G401 (cell line): ENCODE data around the gene CNOT4. TPM values are rescaled to one million over a fixed set of nuclear protein-coding genes. Genes with fewer than 3 reads are reported as not detected.
"Not testable (repeated sequence)": the region's sequence is repeated elsewhere in the genome, so short reads cannot be mapped to it uniquely, and the experiment has no call there.

Experiments
- DNase-seq: peaks from one replicate; pipeline ENCODE4 v3.0.0-alpha.2; 2015; ENCODE audit warnings: low spot score
- in situ Hi-C: cut with HindIII; loops from 2 replicates; pipeline ENCODE4 v1.10.0; 2016; ENCODE audit warnings: low sequenced_read_pairs, mixed read lengths
- total RNA-seq: library from RNA; depleted of rRNA; stranded (reverse); fragments of >200 nt; shearing (Covaris generic); gene quantifications from 2 replicates; pipeline ENCODE4 v1.2.3, GENCODE V29; 2014

Gene CNOT4
- total RNA-seq, 1 experiment from 2014 or later, result 9.5 TPM

DNA sequence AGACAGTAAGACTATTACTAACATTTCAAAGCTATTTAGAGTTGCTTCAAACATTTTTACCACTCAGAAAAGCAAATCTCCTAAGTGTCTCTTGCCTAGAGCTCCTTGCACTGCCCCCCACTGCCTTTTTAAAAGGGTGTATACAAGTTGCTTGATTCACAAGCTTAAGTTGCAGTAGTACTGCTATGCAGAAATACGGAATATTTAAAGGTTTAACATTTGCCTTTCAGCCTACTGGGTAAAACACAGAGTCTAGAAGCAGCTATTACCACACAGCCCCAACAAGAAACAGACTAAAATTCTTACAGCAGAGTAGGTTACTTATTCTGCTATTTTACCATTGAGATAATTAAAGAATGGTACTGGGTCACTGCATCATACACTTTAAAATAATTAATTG lies 128.5 kb downstream of the CNOT4 start:
- no peak for DNase-seq
- in situ Hi-C loops, result no loop called here

DNA sequence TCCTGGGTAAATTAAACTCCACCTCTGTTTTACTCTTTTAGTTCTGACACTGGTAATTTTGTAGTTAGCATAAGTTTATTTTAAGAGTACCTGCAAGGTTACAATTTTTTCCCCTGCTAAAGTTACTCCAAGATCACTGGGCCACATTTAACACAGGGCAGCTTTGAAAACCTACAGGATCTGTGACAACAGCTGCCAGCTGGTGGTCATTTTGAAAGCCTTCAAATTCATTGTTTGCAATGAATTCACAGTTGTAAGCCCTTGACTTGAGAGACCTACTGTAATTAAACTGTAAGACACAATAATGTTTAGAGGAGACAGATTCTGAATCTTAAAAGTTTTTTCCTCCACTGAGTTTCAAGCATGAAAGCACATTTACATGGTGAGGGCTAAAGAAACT lies 129.6 kb downstream of the CNOT4 start:
- in situ Hi-C loops, result no loop called here
- DNase-seq, result peak; percentile 14

DNA sequence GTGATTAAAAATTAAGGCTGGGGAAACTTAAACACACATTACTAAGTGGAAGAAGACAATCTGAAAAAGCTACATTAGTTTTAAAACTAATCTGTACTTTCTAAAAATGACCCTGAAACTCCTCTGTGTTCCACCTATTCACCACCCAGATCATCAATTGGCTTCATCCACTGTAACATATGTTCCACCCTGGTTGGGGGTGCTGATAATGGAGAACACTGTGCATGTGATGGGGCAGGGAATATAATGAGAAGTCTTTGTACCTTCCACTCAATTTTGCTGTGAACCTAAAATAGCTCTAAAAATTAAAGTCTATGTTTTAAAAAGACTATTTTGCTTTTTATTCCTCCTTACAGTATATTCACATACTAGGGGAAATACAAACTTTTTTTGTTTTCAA lies 132.7 kb downstream of the CNOT4 start:
- in situ Hi-C loops, result no loop called here

DNA sequence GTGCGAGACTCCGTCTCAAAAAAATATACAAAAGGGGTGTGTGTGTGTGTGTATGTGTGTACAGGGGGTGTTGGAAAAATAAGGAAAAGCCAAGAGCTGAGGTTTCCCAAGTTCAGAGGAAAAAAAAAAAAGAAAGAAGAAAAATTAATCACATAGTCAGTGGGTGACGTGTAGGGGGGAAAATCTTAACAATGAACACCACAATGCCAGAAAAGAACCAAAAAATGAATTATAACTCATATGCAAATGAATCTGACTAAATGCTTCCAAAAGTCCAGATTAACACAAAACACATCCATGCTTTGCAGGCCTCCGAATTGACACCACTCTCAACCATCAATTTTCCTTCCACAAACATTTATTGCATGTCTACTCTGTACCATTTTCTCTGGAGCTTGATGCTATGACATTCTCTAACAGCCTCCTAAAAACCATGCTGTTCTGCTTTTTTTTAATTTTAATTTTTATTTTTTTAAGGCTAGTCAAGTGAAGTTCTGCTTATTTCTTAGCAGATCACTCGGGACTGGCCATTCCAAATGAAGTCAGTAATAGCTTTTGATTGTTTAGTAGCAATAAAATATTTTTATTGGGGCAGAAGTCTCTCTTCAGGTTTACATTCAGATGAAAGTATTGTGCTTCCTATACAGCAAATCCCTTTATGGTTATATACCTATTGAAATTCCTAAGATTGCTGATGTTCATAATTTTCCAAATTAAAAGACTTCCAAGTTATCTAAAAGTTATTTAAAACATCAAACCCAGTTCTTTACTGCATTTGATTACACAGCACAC lies 133.8 kb downstream of the CNOT4 start:
- DNase-seq, result no peak
- in situ Hi-C loops, result no loop called here

More for the DNA sequence above, 132.7 kb downstream of the CNOT4 start:
- DNase-seq, result peak; percentile 62

DNA sequence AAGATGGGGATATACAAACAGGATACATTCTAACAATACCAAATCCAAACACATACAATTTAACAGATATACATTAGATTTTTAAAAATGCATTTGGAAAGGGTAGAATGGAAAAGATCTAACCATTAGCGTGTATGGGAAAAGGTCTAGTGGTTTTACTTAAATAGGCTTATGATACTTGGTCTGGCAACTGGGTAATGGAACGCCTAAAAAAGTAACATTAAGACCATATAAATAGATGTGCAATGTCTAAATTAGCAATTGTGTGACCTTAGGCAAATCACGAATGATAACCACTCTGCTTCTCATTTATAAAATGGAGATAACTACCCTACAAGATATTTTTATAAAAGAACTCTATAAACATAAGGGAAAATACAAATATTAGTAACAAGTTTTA lies 135.2 kb downstream of the CNOT4 start:
- in situ Hi-C loops, result no loop called here
- no peak for DNase-seq

DNA sequence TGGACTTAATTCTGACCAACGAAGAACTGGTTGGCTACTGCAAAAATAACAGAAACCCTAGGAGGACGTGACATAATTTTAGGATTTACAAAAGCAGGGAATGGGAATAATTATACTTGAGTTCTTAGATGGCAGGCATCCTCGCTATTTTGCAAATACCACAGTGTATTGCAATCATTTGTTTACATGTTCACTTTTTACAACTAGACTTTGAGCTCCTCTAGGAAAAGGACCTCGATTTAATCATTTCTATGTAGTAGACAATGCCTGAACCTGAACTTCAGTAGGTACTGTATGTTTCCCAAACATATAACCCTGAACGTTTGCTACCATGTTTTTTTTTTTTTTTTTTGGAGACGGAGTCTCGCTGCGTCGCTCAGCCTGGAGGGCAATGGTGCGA lies 137.7 kb downstream of the CNOT4 start:
- DNase-seq, result no peak
- in situ Hi-C loops, result no loop called here

DNA sequence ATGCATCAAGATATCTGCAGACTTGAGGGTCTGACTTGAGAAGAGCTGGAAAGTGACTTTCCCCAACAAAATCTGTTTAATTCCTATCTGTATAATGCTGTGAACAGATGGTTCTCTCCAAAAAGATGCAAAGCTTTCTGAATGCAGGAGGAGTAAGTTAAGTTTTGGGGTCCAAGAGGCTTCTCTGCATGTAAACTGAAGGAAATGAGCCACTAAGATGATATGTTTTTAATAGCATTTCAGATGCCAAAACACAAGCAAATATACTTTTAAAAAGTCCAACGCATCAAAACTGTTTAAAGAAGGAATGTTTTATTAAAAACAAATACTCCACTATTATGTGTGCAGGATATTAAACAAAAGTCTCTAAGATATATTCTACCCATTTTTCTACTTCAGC lies 139.2 kb downstream of the CNOT4 start:
- in situ Hi-C loops, result no loop called here
- DNase-seq, result no peak

DNA sequence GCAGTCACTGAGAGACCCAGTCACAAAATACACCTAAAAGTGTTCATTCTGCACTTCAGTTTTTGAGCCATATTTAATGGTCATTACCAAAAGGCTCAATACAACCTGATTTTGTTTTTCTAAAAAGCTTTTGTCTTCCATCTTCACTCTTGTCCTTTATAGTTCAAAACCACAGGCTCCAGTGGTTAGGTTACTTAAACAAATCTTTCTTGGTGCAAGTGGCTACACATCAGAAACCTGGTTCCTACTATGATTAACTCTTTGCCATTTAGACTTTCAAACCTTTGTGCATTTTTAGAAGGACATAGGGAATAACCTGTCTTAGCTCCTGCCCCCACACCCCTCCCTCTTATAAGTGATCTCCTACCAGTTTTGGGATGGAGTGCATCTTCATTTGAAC lies 140.5 kb downstream of the CNOT4 start:
- DNase-seq, result no peak
- in situ Hi-C loops, result no loop called here

DNA sequence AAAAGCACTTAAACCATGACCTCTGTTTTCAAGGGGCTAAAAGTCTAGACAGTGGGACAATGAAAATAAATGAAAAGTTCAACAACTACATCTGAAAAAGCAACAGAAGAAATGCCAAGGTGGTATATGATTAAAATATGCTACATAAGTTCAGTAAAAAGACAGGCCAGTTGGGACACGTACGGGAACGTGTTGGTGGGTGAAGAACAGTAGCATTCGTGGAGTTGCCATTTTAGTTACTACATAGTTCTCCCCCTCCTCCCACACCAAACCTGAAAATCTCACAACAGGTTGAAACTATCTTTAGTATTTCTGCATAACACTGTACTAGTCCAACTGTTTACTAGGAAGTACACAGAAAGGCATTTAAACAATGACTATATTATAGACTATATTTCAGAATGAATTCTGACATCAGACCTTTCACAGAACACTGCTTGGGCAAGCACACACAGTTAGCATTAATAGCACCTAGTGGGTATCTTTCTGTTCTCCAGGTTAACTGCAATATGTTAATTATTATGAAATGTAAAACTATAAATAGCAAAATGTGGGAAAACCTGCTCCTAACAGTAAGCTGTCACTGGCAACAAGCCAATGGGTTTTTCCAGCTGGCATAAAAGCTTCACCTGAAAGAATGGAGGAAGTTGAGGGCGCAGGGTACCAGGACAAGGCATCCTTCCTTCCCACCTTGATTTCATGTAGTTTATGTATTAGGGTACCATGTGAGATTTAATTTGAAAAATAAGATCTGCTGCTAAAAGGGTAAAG lies 141.3 kb downstream of the CNOT4 start:
- DNase-seq, result peak; percentile 31
- in situ Hi-C loops, result no loop called here

DNA sequence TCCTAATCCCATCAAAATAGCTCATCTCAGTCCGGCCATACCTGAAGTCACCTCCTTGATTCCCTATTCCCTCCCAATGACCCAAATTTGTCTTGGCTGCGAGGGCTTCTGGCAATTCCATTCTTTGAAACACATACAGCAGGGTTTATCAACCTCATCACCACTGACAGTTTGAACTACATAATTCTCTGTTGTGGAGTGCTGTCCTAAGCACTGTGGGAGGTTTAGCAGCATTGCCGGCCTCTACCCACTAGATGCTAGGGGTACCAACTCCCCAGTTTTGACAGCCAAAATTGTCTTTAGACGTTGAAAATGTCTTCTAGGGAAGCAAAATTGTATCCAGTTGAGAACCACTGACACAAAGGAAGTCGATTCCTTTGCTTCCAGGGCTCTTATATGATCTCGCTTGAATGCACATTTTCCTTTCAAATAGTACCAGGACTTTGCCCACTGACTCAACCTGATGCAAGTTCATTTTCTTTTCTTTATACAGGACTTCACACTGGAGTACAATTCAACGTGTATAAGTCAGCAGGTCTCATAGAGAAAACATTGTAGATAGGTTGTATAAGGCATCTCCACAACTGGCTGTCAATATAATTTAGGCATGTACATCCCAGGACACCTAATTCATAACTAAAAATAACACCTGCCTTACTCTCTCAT lies 142.9 kb downstream of the CNOT4 start:
- in situ Hi-C loops, result no loop called here
- DNase-seq, result peak; percentile 50

DNA sequence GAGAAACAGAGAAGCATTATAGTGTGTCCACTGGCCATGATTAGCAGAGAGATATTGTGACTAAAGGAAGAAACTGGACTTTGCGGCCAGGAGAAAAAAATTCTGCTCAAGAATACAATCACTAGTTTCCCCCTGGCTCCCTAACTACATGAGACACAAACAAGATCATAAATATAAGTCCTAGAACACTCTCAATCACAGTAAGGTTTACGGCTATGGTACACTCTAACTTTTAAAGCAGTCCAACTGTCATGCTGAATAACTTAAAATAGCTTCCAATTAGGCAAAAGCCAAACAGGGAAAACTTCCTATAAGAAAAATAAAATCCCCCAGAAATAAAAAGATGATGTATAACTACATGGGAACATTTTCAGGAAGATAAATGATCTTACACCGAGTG lies 144.2 kb downstream of the CNOT4 start:
- no peak for DNase-seq
- in situ Hi-C loops, result no loop called here

DNA sequence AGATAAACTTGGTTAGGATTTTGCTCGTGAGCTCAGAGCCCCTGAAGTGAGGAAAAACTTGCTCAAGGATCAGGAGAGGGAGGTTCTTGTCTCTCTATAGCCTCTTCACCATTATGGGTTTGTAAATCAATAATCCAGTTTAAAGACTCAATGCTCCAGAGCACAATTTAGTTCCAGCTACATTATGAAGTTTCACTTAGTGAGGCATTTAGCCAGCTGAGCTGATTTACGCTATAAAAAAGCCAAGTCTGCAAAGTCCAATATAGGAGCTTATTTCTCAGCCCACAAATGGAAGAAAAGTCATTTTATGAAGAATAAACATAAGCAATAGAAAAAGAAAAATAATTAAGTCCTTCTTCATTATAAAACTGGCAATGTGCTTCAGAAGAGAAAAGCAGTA lies 145.7 kb downstream of the CNOT4 start:
- in situ Hi-C loops, result no loop called here
- DNase-seq, result no peak

DNA sequence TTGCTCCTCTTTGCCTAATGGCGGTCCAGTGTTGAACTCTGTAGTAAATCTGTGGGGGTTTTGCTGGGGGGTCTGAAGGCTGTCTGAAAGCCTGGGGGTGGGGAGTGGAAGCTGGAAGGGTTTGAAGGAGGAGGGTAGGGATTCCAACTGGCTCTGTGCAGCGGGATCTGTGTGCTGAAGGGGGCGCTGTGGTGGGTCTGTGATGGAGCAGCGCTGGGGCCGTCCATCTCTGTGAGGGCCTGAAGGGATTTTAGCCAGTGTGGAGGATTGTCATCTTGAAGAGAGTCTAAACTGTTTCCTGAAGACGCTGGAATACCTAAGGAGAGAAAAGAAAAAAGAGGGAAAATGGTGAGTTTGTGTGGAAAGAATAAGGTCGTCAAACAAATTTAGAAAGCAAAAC lies 147.0 kb downstream of the CNOT4 start:
- DNase-seq, result no peak

DNA sequence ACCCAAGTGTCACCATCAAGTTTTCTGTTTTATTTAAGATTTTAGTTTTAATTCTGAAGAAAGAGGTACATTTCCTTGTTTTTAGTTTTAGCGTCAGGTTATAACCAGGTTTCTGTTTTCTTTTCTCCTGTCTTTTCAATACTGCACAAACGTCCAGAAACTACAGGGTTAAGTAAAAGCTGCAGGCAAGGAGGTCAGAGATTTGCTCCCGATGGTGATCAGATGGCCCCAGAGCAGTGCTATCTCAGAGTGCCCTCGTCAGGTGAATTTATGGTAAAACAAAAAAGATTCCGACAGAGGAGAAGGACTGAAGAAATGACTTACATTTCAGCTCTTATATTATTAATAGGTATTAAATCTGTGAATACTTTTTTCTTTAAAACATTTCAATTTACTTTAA lies 148.1 kb downstream of the CNOT4 start:
- in situ Hi-C loops, result no loop called here
- no peak for DNase-seq

More for the DNA sequence above, 147.0 kb downstream of the CNOT4 start:
- in situ Hi-C loops, result no loop called here

DNA sequence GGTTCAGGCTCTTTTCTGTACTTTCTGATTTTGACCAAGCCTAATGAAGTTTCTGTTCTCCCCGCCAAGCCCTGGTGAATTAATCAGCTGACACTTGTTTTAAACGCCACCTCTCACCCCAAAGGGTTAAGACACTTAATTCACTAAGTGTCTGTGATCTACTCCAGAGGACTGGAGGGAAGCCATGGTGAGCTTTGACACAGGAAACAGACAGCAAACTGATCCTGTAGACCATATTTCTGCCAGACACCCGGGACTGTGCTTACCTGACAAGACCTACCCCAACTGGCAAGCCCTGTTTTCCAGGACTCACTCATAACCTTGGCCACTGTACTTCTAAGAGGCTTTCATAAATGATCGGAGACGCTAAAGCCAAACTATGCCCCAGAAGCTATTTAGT lies 150.3 kb downstream of the CNOT4 start:
- in situ Hi-C loops, result no loop called here
- no peak for DNase-seq

DNA sequence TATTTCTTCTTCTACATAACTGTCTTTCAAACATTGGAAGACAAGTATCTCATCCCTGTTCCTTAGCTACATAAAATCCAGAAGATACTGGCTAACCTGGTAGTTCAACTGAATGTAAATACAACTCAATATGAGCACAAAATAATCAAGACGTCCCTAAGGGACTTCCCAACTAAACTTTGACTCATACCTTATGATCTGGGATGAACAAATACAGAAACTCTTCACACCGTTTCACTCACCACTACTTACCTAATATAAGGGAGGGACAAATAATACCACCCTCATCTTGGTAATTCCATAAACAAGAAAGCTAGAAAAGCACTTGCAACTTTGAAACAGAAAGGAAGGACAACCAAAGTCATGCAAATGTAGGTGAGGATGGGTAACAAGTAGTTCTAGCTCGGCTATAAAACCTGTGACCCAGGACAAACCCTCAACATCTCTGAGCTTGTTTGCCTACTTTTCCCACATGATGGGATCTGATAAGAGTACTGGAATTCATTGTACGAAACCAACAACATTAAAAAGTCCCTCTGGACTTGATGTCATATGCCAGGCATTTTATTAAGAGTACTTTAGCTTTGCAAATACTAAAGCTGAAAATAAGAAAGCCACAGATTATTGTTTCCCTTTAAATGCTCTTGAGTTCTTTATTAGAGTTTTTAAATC lies 154.4 kb downstream of the CNOT4 start:
- in situ Hi-C loops, result no loop called here
- DNase-seq, result no peak

DNA sequence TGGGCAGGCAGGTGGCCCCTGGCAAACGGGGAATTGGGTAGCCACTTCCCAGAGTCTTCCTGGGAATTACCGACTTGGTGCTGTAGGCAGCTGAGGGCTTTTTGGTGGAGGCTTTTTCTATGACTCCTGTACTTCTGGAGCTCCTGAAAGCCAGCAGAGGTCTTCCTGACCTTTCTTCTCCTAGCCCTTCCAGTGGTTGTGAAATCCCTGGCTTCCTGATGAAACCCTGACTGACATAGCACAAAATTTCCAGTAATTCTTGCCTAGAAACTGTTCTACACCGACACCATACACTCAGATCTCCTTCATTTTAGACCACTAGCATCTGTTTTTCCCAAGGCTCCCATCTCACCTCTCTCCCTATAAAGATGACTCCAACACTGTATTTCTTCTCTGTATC lies 156.1 kb downstream of the CNOT4 start:
- no peak for DNase-seq
- in situ Hi-C loops, result no loop called here

DNA sequence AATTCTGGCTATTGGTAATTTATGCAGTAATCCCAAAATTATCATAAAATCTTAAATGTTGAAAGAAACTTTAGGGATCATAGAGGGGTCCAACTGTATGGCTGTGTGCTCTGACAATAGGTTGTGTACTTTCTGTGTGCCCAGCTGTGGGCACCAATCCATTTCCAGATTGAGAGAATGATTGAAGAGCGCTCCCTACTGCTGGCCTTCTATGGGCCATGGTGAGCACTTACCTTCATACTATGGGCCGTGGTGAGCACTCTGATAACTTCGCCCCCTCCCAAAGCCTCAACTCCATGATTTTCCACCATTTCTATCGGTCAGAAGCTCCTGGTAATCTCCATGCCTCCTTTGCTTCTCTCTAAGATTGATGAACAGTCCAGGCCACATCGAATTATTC lies 157.6 kb downstream of the CNOT4 start:
- DNase-seq, result no peak
- in situ Hi-C loops, result no loop called here

DNA sequence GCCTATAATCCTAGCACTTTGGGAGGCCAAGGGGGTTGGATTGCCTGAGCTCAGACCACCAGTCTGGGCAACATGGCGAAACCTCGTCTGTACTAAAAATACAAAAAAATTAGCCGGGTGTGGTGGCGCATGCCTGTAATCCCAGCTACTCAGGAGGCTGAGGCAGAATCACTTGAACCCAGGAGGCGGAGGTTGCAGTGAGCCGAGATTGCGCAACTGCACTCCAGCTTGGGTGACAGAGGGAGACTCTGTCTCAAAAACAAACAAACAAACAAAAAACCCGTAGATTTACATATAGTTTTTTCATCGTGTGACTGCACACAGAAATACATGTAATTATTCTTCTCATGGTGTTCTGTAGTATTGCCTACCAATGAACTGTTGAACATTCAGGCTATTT lies 158.8 kb downstream of the CNOT4 start:
- DNase-seq, in situ Hi-C loops: not testable (repeated sequence)

DNA sequence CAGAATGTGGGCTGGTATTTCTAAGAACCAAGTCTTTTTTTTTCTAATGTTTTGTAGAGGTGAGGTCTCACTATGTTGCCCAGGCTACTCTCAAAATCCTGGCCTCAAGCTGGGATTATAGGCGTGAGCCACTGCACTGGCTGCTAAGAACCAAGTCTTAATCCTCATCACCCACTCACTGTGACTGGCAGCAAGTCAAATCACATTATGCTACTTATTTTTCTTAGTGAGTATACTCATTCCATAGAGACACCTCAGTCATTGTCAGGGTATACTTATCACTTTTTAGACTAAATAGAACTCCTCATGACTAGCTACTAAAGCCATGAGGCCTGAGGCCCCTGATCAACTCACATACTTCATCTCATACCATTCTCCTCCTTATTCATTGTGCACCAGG lies 160.2 kb downstream of the CNOT4 start:
- DNase-seq, result no peak
- in situ Hi-C loops, result no loop called here
